Osteocyte (in vitro differentiated cells): ENCODE measurements around the gene KDM2B. TPM values are rescaled to one million over a fixed set of nuclear protein-coding genes. Genes with fewer than 3 reads are reported as not detected.
"Not testable (repeated sequence)": the region's sequence is repeated elsewhere in the genome, so short reads cannot be mapped to it uniquely, and the experiment has no call there.

Experiments used
- DNase-seq: peaks from one replicate; pipeline ENCODE4 v3.0.0; 2021; ENCODE audit warnings: mixed read lengths; ENCODE audit not compliant: unreplicated experiment; ENCODE audit errors: extremely low spot score
- H3K27ac Mint-ChIP-seq: one replicate; pipeline ENCODE4 v1.8.0; 2021; ENCODE audit warnings: mild to moderate bottlenecking, mixed read lengths; ENCODE audit not compliant: unreplicated experiment
- H3K27me3 Mint-ChIP-seq: one replicate; pipeline ENCODE4 v1.8.0; 2021; ENCODE audit warnings: mixed read lengths; ENCODE audit not compliant: unreplicated experiment
- H3K36me3 Mint-ChIP-seq: one replicate; pipeline ENCODE4 v1.8.0; 2021; ENCODE audit warnings: mixed read lengths; ENCODE audit not compliant: unreplicated experiment
- H3K4me1 Mint-ChIP-seq: one replicate; pipeline ENCODE4 v1.8.0; 2021; ENCODE audit warnings: mixed read lengths; ENCODE audit not compliant: unreplicated experiment
- H3K4me3 Mint-ChIP-seq: one replicate; pipeline ENCODE4 v1.8.0; 2021; ENCODE audit warnings: mild to moderate bottlenecking, moderate library complexity, mixed read lengths; ENCODE audit not compliant: unreplicated experiment
- H3K9me3 Mint-ChIP-seq: one replicate; pipeline ENCODE4 v1.8.0; 2021; ENCODE audit warnings: mixed read lengths; ENCODE audit not compliant: unreplicated experiment
- total RNA-seq: library from RNA; stranded (reverse); gene quantifications from 2 replicates; pipeline ENCODE4 v1.2.1, GENCODE V29; 2021
- TF ChIP-seq, protein P1 (sequence below): fragments of 200-600 bp; sonication (generic); IDR thresholded peaks from 2 replicates; pipeline ENCODE4 v1.5.0; 2021; ENCODE audit warnings: antibody characterized with exemption, mild to moderate bottlenecking, moderate library complexity

KDM2B gene
- total RNA-seq, 1 donor from 2014 or later = 31.9 TPM

DNA sequence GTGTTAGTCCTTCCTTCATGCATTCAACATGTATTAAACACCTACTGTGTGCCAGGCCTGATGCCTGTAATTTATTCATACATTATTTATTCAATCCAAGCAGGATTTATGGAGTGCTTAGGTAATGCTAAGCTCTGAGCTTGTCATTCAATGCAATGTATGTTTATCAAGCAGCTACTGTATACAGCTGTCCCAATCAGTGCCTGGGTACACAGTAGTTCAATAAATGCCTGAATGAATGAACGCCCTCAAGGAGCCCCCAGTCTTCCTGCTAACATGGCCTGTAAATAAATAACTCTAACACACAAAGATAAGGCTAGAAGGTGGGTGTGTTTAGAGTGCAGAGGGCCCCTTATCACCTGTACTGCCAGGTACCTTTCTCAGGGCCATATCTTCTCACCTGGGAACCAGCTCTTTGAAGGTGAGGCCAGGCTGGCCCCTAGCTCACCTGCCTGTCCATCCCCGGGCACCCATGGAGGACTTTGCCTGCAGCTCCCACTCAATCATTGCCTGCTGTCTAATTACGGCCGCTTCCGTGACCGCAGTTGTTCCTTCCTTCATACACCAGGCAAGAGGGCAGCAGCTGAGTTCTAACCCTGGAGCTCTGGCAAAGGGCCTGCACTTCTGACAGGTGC is 20.0 kb upstream of the KDM2B start:
- H3K36me3 Mint-ChIP-seq = peaks cover under 1% of the 10 kb centered on the region
- no peaks in the 10 kb centered on the region for H3K27me3 Mint-ChIP-seq
- H3K27ac Mint-ChIP-seq = no peak overlapping the region
- TF ChIP-seq, protein P1, sequence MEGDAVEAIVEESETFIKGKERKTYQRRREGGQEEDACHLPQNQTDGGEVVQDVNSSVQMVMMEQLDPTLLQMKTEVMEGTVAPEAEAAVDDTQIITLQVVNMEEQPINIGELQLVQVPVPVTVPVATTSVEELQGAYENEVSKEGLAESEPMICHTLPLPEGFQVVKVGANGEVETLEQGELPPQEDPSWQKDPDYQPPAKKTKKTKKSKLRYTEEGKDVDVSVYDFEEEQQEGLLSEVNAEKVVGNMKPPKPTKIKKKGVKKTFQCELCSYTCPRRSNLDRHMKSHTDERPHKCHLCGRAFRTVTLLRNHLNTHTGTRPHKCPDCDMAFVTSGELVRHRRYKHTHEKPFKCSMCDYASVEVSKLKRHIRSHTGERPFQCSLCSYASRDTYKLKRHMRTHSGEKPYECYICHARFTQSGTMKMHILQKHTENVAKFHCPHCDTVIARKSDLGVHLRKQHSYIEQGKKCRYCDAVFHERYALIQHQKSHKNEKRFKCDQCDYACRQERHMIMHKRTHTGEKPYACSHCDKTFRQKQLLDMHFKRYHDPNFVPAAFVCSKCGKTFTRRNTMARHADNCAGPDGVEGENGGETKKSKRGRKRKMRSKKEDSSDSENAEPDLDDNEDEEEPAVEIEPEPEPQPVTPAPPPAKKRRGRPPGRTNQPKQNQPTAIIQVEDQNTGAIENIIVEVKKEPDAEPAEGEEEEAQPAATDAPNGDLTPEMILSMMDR = no peak
- H3K4me3 Mint-ChIP-seq = no peak overlapping the region
- no peak for DNase-seq
- H3K4me1 Mint-ChIP-seq = peaks cover 1% of the 10 kb centered on the region
- no peaks in the 10 kb centered on the region for H3K9me3 Mint-ChIP-seq

DNA sequence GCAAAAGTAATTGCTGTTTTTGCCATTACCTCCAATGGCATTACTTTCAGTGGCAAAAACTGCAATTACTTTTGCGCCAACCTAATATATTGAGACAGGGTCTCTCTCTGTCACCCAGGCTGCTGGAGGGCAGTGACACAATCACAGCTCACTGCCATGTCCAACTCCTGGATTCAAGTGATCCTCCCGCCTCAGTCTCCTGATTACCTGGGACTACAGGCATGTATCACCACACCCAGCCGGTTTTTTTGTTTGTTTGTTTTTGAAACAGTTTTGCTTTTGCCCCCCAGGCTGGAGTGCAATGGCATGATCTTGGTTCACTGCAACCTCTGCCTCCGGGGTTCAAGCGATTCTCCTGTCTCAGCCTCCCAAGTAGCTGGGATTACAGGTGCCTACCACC is 15.7 kb upstream of the KDM2B start:
- Mint-ChIP-seq H3K36me3 (peaks cover 2% of the 10 kb centered on the region), H3K9me3 (no peaks in the 10 kb centered on the region), H3K4me3 (no peak overlapping the region), H3K27ac (no peak overlapping the region), H3K4me1 (peaks cover 6% of the 10 kb centered on the region), H3K27me3 (no peaks in the 10 kb centered on the region)
- DNase-seq = no peak
- TF ChIP-seq, protein P1 = no peak

DNA sequence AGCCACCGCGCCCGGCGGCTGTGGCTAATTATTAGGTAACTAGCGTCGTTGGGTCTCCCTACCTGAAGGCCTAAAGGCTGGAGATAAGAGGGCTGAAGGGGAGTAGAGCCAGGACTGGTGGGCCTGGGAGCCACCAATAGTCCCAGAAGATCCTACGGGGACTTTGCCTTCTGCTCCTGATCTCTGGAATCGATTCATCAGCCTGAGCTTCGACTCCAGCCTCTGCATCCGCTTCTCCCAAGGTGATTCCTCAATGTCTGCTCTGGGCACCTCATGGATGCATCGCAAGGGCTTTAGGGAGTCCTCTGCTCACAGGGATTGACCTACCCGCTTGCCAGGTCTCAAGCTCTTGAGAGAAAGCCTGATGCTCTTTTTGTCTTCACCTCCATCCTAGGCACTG is 14.7 kb upstream of the KDM2B start:
- no peak overlapping the region for H3K27ac Mint-ChIP-seq
- TF ChIP-seq, protein P1 = no peak
- DNase-seq = no peak
- H3K4me3 Mint-ChIP-seq = no peak overlapping the region
- peaks cover 2% of the 10 kb centered on the region for H3K36me3 Mint-ChIP-seq
- H3K27me3 Mint-ChIP-seq = no peaks in the 10 kb centered on the region
- no peaks in the 10 kb centered on the region for H3K9me3 Mint-ChIP-seq
- H3K4me1 Mint-ChIP-seq = peaks cover 10% of the 10 kb centered on the region

DNA sequence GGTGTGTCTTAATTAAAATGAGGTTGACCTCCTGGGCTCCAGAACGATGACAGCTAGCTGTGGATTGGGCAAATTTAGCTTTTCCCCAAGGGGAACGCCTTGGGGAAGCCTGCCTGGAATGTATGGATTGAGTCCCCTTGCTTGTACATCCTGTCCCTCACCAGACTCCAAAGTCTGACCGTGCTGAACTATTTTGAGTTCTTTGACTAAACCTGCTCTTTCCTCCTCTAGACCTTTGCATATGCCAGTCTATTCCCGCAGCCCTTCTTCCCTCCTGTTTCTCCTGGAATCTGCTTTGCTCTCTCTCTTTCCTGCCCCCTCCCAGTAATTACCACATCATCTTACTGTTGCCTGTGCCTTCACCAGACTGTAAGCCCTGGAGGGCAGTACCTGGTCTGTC is 11.5 kb upstream of the KDM2B start:
- peaks cover 2% of the 10 kb centered on the region for H3K36me3 Mint-ChIP-seq
- DNase-seq = no peak
- TF ChIP-seq, protein P1 = no peak
- no peaks in the 10 kb centered on the region for H3K9me3 Mint-ChIP-seq
- H3K4me3 Mint-ChIP-seq = no peak overlapping the region
- H3K27me3 Mint-ChIP-seq = no peaks in the 10 kb centered on the region
- peaks cover 13% of the 10 kb centered on the region for H3K4me1 Mint-ChIP-seq
- peak overlapping the region; percentile 12 for H3K27ac Mint-ChIP-seq

DNA sequence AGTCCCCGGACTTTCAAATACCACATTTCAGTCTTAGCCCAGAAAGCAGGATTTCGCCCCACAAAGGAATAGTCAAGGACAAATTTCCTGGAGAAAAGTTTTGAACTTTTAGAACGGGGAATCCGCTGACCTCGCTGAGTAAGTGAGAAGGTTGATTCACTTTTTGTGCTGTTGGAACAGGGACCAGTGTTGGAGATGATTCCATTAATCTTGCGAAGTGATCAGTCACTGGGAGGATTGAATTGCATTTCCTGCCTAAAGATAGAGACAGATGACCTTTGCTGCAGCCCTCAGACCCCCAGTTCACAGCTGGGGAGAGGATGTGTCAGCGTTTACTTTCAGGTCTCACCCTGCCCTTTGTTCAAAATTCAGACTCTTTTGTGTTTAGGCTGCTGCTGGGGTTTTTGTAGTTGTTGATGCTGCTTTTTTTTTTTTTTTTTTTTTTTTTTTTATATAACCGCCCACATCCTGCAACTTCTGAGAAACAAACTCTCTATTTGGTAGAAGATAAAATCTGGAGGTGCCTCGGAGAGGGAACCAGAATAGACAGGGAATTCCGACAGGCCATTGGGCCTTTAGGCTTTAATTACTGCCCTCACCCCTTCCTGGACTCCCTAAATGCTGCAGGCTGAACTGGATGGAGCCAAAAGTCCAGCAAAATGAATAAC is 9.8 kb upstream of the KDM2B start:
- TF ChIP-seq, protein P1 = no peak
- DNase-seq = no peak
- Mint-ChIP-seq H3K27ac (peak overlapping the region; percentile 78), H3K4me1 (peaks cover 13% of the 10 kb centered on the region), H3K36me3 (no peaks in the 10 kb centered on the region), H3K9me3 (no peaks in the 10 kb centered on the region), H3K27me3 (no peaks in the 10 kb centered on the region), H3K4me3 (peak overlapping the region; percentile 50)

DNA sequence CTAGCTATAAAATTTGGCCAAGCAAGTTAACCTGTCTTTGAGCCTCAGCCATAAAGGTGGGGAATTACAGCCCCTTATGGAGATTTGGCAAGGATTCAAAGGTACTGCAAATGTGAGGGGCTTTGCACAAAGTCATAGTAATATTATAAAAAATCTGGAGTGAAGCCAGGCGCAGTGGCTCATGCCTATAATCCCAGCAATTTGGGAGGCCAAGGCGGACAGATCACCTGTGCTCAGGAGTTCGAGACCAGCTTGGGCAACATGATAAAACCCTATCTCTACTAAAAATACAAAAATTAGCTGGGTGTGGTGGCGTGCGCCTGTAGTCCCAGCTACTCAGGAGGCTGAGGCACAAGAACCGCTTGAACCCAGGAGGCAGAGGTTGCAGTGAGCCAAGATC is 4.1 kb upstream of the KDM2B start:
- not testable (repeated sequence) for H3K27me3 Mint-ChIP-seq, H3K36me3 Mint-ChIP-seq, DNase-seq, H3K4me3 Mint-ChIP-seq, H3K27ac Mint-ChIP-seq, H3K9me3 Mint-ChIP-seq
- peaks cover 24% of the 10 kb centered on the region for H3K4me1 Mint-ChIP-seq

DNA sequence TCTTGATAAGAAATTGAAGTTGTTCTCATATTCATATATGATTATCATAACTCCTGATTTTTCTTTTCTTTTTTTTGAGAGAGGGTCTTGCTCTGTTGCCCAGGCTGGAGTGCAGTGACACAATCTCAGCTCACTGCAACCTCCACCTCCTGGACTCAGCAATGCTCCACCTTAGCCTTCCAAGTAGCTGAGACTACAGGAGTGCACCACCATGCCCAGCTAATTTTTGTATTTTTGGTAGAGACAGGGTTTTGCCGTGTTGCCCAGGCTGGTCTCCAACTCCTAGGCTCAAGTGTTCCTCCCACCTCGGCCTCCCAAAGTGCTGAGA is 2.5 kb upstream of the KDM2B start:
- peaks cover 29% of the 10 kb centered on the region for H3K4me1 Mint-ChIP-seq
- H3K27me3 Mint-ChIP-seq, H3K4me3 Mint-ChIP-seq, H3K27ac Mint-ChIP-seq, DNase-seq, H3K36me3 Mint-ChIP-seq, H3K9me3 Mint-ChIP-seq: not testable (repeated sequence)
